ENCODE results near the gene PRR27.
A peak's percentile ranks its signal among the peaks of the same experiment; 100 is the strongest.

The PRR27 gene

GRCh38 chr4:70183168-70183939, 29.3 kb downstream of the PRR27 start:
- peak; percentile 42 for DNase-seq (ENCODE audit: low read depth, low spot score)
- Histone ChIP-seq H3K36me3 (ENCODE audit: insufficient read depth, insufficient read length, low read length) (no peaks in the 10 kb centered on the region), H3K9ac (ENCODE audit: insufficient read length, low read depth) (no peak overlapping the region), H3K9me3 (ENCODE audit: insufficient read depth, low read length) (no peaks in the 10 kb centered on the region), H3K4me1 (ENCODE audit: insufficient read depth, insufficient read length) (no peaks in the 10 kb centered on the region), H3K27me3 (ENCODE audit: insufficient read depth, insufficient read length) (no peaks in the 10 kb centered on the region), H3K4me3 (ENCODE audit: insufficient read length, low read depth) (no peak overlapping the region)
- TF ChIP-seq SUZ12 (IDR thresholded peaks at IDR 0.05; ENCODE audit: extremely low read depth, insufficient read depth, insufficient read length): no peak
- no peak for TF ChIP-seq ZNF274 (IDR thresholded peaks at IDR 0.05; ENCODE audit: low read depth, low read length)
- TF ChIP-seq YY1 (IDR thresholded peaks at IDR 0.05; ENCODE audit: insufficient read depth, insufficient read length): no peak

GRCh38 chr4:70183940-70184246, 29.9 kb downstream of the PRR27 start:
- TF ChIP-seq YY1 (IDR thresholded peaks at IDR 0.05; ENCODE audit: insufficient read depth, insufficient read length): no peak
- TF ChIP-seq ZNF274 (IDR thresholded peaks at IDR 0.05; ENCODE audit: low read depth, low read length): no peak
- no peak for TF ChIP-seq SUZ12 (IDR thresholded peaks at IDR 0.05; ENCODE audit: extremely low read depth, insufficient read depth, insufficient read length)
- no peak overlapping the region for H3K4me3 ChIP-seq (ENCODE audit: insufficient read length, low read depth)
- no peaks in the 10 kb centered on the region for H3K27me3 ChIP-seq (ENCODE audit: insufficient read depth, insufficient read length)
- no peak for DNase-seq (ENCODE audit: low read depth, low spot score)
- H3K4me1 ChIP-seq (ENCODE audit: insufficient read depth, insufficient read length): no peaks in the 10 kb centered on the region
- H3K36me3 ChIP-seq (ENCODE audit: insufficient read depth, insufficient read length, low read length): no peaks in the 10 kb centered on the region
- H3K9me3 ChIP-seq (ENCODE audit: insufficient read depth, low read length): no peaks in the 10 kb centered on the region
- H3K9ac ChIP-seq (ENCODE audit: insufficient read length, low read depth): no peak overlapping the region

GRCh38 chr4:70187216-70187615, 33.2 kb downstream of the PRR27 start:
- no peaks in the 10 kb centered on the region for H3K4me1 ChIP-seq (ENCODE audit: insufficient read depth, insufficient read length)

GRCh38 chr4:70190579-70190978, 36.5 kb downstream of the PRR27 start:
- TF ChIP-seq ZNF274 (IDR thresholded peaks at IDR 0.05; ENCODE audit: low read depth, low read length) (no peak), YY1 (IDR thresholded peaks at IDR 0.05; ENCODE audit: insufficient read depth, insufficient read length) (no peak), SUZ12 (IDR thresholded peaks at IDR 0.05; ENCODE audit: extremely low read depth, insufficient read depth, insufficient read length) (no peak)
- no peaks in the 10 kb centered on the region for H3K27me3 ChIP-seq (ENCODE audit: insufficient read depth, insufficient read length)
- DNase-seq (ENCODE audit: low read depth, low spot score): no peak
- no peaks in the 10 kb centered on the region for H3K36me3 ChIP-seq (ENCODE audit: insufficient read depth, insufficient read length, low read length)
- H3K4me1 ChIP-seq (ENCODE audit: insufficient read depth, insufficient read length): no peaks in the 10 kb centered on the region
- no peak overlapping the region for H3K4me3 ChIP-seq (ENCODE audit: insufficient read length, low read depth)
- H3K9ac ChIP-seq (ENCODE audit: insufficient read length, low read depth): no peak overlapping the region
- H3K9me3 ChIP-seq (ENCODE audit: insufficient read depth, low read length): no peaks in the 10 kb centered on the region

More at GRCh38 chr4:70187216-70187615, 33.2 kb downstream of the PRR27 start:
- H3K9ac ChIP-seq (ENCODE audit: insufficient read length, low read depth): no peak overlapping the region
- no peaks in the 10 kb centered on the region for H3K27me3 ChIP-seq (ENCODE audit: insufficient read depth, insufficient read length)
- no peaks in the 10 kb centered on the region for H3K9me3 ChIP-seq (ENCODE audit: insufficient read depth, low read length)
- no peak for DNase-seq (ENCODE audit: low read depth, low spot score)
- no peaks in the 10 kb centered on the region for H3K36me3 ChIP-seq (ENCODE audit: insufficient read depth, insufficient read length, low read length)
- H3K4me3 ChIP-seq (ENCODE audit: insufficient read length, low read depth): no peak overlapping the region
- TF ChIP-seq SUZ12 (IDR thresholded peaks at IDR 0.05; ENCODE audit: extremely low read depth, insufficient read depth, insufficient read length) (no peak), ZNF274 (IDR thresholded peaks at IDR 0.05; ENCODE audit: low read depth, low read length) (no peak), YY1 (IDR thresholded peaks at IDR 0.05; ENCODE audit: insufficient read depth, insufficient read length) (no peak)

- Histone ChIP-seq H3K4me3 (ENCODE audit: insufficient read length, low read depth) (no peak overlapping the region), H3K4me1 (ENCODE audit: insufficient read depth, insufficient read length) (no peaks in the 10 kb centered on the region), H3K36me3 (ENCODE audit: insufficient read depth, insufficient read length, low read length) (no peaks in the 10 kb centered on the region), H3K27me3 (ENCODE audit: insufficient read depth, insufficient read length) (no peaks in the 10 kb centered on the region), H3K9me3 (ENCODE audit: insufficient read depth, low read length) (no peaks in the 10 kb centered on the region), H3K9ac (ENCODE audit: insufficient read length, low read depth) (no peak overlapping the region)
- no peak for TF ChIP-seq YY1 (IDR thresholded peaks at IDR 0.05; ENCODE audit: insufficient read depth, insufficient read length)
- TF ChIP-seq ZNF274 (IDR thresholded peaks at IDR 0.05; ENCODE audit: low read depth, low read length): no peak
- TF ChIP-seq SUZ12 (IDR thresholded peaks at IDR 0.05; ENCODE audit: extremely low read depth, insufficient read depth, insufficient read length): no peak
- no peak for DNase-seq (ENCODE audit: low read depth, low spot score)
Measured at GRCh38 chr4:70191647-70192046, 37.6 kb downstream of the PRR27 start.

GRCh38 chr4:70192895-70193294, 38.9 kb downstream of the PRR27 start:
- Histone ChIP-seq H3K9ac (ENCODE audit: insufficient read length, low read depth) (no peak overlapping the region), H3K9me3 (ENCODE audit: insufficient read depth, low read length) (no peaks in the 10 kb centered on the region), H3K4me1 (ENCODE audit: insufficient read depth, insufficient read length) (no peaks in the 10 kb centered on the region), H3K27me3 (ENCODE audit: insufficient read depth, insufficient read length) (no peaks in the 10 kb centered on the region), H3K36me3 (ENCODE audit: insufficient read depth, insufficient read length, low read length) (no peaks in the 10 kb centered on the region), H3K4me3 (ENCODE audit: insufficient read length, low read depth) (no peak overlapping the region)
- no peak for DNase-seq (ENCODE audit: low read depth, low spot score)
- no peak for TF ChIP-seq ZNF274 (IDR thresholded peaks at IDR 0.05; ENCODE audit: low read depth, low read length)
- no peak for TF ChIP-seq YY1 (IDR thresholded peaks at IDR 0.05; ENCODE audit: insufficient read depth, insufficient read length)
- no peak for TF ChIP-seq SUZ12 (IDR thresholded peaks at IDR 0.05; ENCODE audit: extremely low read depth, insufficient read depth, insufficient read length)

GRCh38 chr4:70195425-70195824, 41.4 kb downstream of the PRR27 start, which contains the start of gene ODAM:
ODAM (plus strand) TSS chr4:70195725; CDS start chr4:70196544, 819 bp downstream.
- Histone ChIP-seq H3K36me3 (ENCODE audit: insufficient read depth, insufficient read length, low read length) (no peaks in the 10 kb centered on the region), H3K4me3 (ENCODE audit: insufficient read length, low read depth) (no peak within 1 kb of the TSS), H3K9ac (ENCODE audit: insufficient read length, low read depth) (no peak within 1 kb of the TSS), H3K4me1 (ENCODE audit: insufficient read depth, insufficient read length) (no peaks in the 10 kb centered on the region), H3K27me3 (ENCODE audit: insufficient read depth, insufficient read length) (no peaks in the 10 kb centered on the region), H3K9me3 (ENCODE audit: insufficient read depth, low read length) (no peaks in the 10 kb centered on the region)
- DNase-seq (ENCODE audit: low read depth, low spot score): no peak
- TF ChIP-seq SUZ12 (IDR thresholded peaks at IDR 0.05; ENCODE audit: extremely low read depth, insufficient read depth, insufficient read length) (no peak), YY1 (IDR thresholded peaks at IDR 0.05; ENCODE audit: insufficient read depth, insufficient read length) (no peak), ZNF274 (IDR thresholded peaks at IDR 0.05; ENCODE audit: low read depth, low read length) (no peak)
